Stomach (tissue), 9 donors: Measurements from ENCODE around the gene MYO5A. TPM values are rescaled to one million over a fixed set of nuclear protein-coding genes. Genes with fewer than 3 reads are reported as not detected.

Experiments
- DNase-seq, 2 donors: peaks; one replicate each; pipeline versions ENCODE4 v3.0.0 to v3.0.0-alpha.2; 2013 to 2019
- H3K27ac ChIP-seq, 5 donors: fragments of 200-600 bp in 4 of 5; sonication (generic) in 4 of 5; one replicate each; pipeline ENCODE4 v1.5.1; 2013 to 2019; ENCODE audit warnings: mild to moderate bottlenecking in 1 of 5, moderate library complexity in 1 of 5
- H3K27me3 ChIP-seq, 3 donors: fragments of 200-600 bp; sonication (generic); one replicate each; pipeline ENCODE4 v1.5.1; 2017 to 2019; ENCODE audit warnings: mixed run types in 1 of 3
- H3K36me3 ChIP-seq, 4 donors: fragments of 200-600 bp; sonication (generic); 1 replicate in 3 of 4; 2 replicates in 1 of 4; pipeline ENCODE4 v1.5.1; 2016 to 2019
- H3K4me1 ChIP-seq, 4 donors: fragments of 200-600 bp; sonication (generic); one replicate each; pipeline ENCODE4 v1.5.1; 2016 to 2019
- H3K4me3 ChIP-seq, 4 donors: fragments of 200-600 bp; sonication (generic) in 3 of 4; one replicate each; pipeline ENCODE4 v1.5.1; 2016 to 2019; ENCODE audit warnings: mild to moderate bottlenecking in 1 of 4
- H3K9me3 ChIP-seq, 4 donors: fragments of 200-600 bp; sonication (generic); one replicate each; pipeline ENCODE4 v1.5.1; 2016 to 2019
- EP300 ChIP-seq: sonication (generic); formaldehyde crosslinking; IDR thresholded peaks from one replicate; pipeline ENCODE4 v1.6.1; 2017; ENCODE audit warnings: antibody characterized with exemption
- POLR2A ChIP-seq, 4 donors: fragments of 450-650 bp; IDR thresholded peaks; one replicate each; pipeline ENCODE4 v1.6.1; 2016; ENCODE audit warnings: antibody characterized with exemption in 4 of 4, control low read depth in 2 of 4, mild to moderate bottlenecking in 1 of 4, moderate library complexity in 1 of 4
- POLR2AphosphoS5 ChIP-seq, 3 donors: sonication (generic); formaldehyde crosslinking; IDR thresholded peaks; one replicate each; pipeline ENCODE4 v1.6.1; 2016; ENCODE audit warnings: antibody characterized with exemption in 3 of 3
- WGBS, 5 donors: extraction: QIAGEN DNeasy Blood & Tissue Kit in 3 of 5; methylation state at CpG; one replicate each; pipeline versions ENCODE4 v1.1.5 to v1.1.7; 2013 to 2018; 5-methylcytosine and 5-hydroxymethylcytosine counted together
- intact Hi-C: fragments of 100-400 bp; cut with DNase I; formaldehyde crosslinking; loops from one replicate; pipeline ENCODE4 v1.15.1; 2023; ENCODE audit warnings: low total_unique reads
- polyA plus RNA-seq, 3 donors: library from polyadenylated mRNA; stranded (reverse); fragments of 200-250 nt; gene quantifications; one replicate each; pipeline ENCODE4 v1.2.3, GENCODE V29; 2013
- total RNA-seq, 5 donors: library from RNA; depleted of rRNA; stranded (reverse); fragments of >200 nt; gene quantifications; one replicate each; pipeline versions ENCODE4 v1.1.0 to v1.2.3, GENCODE V29; 2014 to 2016
- TF ChIP-seq, protein P1 (sequence below), 7 experiments: fragments of 450-650 bp in 4 of 7; fragments of 200-600 bp in 3 of 7; sonication (generic) in 3 of 7; IDR thresholded peaks; one replicate each; pipeline ENCODE4 v1.5.1; 2016 to 2019; ENCODE audit warnings: antibody characterized with exemption in 7 of 7, control low read depth in 2 of 7, mild to moderate bottlenecking in 1 of 7
- donor health status: healthy with polysubstance abuse.
- donor health status: Bipolar disorder and iron deficiency.
- donor health status: healthy.

Gene MYO5A
- total and polyA plus RNA-seq, 8 donors, result 1.2 to 26.2 (median 12.0) TPM

DNA sequence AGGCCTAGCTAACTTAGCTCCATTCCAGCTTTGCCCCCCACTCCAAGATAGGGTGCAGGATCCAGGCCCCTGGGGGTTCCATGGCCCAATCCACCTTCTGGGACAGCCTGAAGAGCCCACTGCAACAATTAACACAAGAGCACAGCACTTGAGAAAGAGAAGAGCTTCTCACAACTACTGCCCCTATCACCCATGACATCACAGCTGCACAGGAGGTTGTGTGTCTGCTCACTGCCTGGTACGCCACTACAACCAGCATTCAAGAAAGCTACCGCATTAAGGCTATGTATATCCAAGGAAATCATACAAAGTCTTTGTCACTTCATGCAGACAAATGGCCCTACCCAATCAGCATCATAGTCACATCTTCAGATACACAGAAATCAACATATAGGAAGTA is 62.0 kb downstream of the MYO5A start:
- no peak overlapping the region for H3K27ac ChIP-seq
- DNase-seq, result no peak
- no peaks in the 10 kb centered on the region for H3K36me3 ChIP-seq
- TF ChIP-seq POLR2A (IDR thresholded peaks at IDR 0.05) (no peak), POLR2AphosphoS5 (IDR thresholded peaks at IDR 0.05) (no peak), EP300 (no peak)
- TF ChIP-seq, protein P1, sequence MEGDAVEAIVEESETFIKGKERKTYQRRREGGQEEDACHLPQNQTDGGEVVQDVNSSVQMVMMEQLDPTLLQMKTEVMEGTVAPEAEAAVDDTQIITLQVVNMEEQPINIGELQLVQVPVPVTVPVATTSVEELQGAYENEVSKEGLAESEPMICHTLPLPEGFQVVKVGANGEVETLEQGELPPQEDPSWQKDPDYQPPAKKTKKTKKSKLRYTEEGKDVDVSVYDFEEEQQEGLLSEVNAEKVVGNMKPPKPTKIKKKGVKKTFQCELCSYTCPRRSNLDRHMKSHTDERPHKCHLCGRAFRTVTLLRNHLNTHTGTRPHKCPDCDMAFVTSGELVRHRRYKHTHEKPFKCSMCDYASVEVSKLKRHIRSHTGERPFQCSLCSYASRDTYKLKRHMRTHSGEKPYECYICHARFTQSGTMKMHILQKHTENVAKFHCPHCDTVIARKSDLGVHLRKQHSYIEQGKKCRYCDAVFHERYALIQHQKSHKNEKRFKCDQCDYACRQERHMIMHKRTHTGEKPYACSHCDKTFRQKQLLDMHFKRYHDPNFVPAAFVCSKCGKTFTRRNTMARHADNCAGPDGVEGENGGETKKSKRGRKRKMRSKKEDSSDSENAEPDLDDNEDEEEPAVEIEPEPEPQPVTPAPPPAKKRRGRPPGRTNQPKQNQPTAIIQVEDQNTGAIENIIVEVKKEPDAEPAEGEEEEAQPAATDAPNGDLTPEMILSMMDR (IDR thresholded peaks at IDR 0.05), result no peak
- 86 to 97% (median 95%) methylated on average over 2 of the region's 2 CpGs for WGBS, 5 donors
- intact Hi-C loops, result no loop called here
- H3K4me3 ChIP-seq, result no peak overlapping the region
- H3K27me3 ChIP-seq, result no peaks in the 10 kb centered on the region
- H3K4me1 ChIP-seq, result peaks cover 0 to 44% (median 15%) of the 10 kb centered on the region in 4 donors
- H3K9me3 ChIP-seq, result peaks cover 0 to 13% (median 9%) of the 10 kb centered on the region in 4 donors

DNA sequence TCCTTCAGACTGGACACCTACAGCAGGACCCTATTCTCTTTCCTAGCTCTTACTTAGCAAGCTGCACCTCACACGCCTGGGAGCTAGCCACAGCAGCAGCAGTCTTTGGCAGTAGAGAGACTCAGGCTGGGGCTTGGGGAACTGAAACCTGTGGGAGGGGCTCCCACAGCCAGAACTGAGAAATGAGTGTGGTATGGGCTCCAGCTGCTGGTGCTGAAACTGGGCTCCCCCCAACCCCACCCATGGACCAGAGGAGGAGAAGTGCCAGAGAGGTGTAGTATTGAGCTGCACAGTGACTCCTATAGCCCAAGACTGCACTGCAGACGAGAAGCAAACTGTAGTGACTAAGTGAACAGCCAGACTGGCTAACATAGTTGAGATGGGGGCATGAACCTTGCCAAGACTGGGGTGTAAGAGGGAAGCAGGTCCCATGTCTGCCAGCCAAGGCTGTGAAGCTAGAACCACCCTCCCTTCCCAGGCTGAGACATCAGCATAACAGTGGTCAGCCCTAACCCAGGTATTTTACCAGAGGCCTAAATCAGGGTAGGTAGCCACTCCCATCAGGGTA is 62.5 kb downstream of the MYO5A start:
- intact Hi-C loops, result no loop called here

DNA sequence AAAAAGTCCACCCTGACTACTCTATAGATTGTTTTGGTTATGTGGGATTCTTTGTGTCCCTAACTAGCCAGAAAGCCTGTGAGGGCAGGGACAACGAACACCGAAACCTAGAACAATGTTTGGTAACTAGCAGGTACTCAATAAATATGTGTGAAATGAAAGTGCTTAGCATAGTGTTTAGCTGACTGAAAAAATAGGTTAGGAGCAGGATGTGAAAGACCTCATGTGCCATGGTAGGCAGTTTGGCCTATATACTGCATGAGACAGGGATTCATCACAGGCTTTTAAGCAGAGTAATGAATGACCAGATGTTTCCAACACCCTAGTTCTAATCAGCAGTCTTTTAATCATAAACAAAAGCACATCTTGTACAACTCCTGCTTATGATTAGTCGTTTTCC is 64.2 kb downstream of the MYO5A start:
- no peak for TF ChIP-seq EP300
- TF ChIP-seq, protein P1 (IDR thresholded peaks at IDR 0.05), result no peak
- intact Hi-C loops, result no loop called here
- Histone ChIP-seq H3K36me3 (no peaks in the 10 kb centered on the region), H3K4me3 (no peak overlapping the region), H3K9me3 (peaks cover 0 to 13% (median 9%) of the 10 kb centered on the region in 4 donors), H3K27ac (peak overlapping the region in 2 of 5 donors; percentile 17 to 42), H3K27me3 (no peaks in the 10 kb centered on the region), H3K4me1 (peaks cover 0 to 44% (median 15%) of the 10 kb centered on the region in 4 donors)
- peak in 1 of 2 donors; percentile 16 for DNase-seq
- 62 to 75% (median 67%) methylated on average over 3 of the region's 3 CpGs for WGBS, 5 donors

More for the DNA sequence above, 62.5 kb downstream of the MYO5A start:
- 63 to 80% (median 78%) methylated on average over 2 of the region's 2 CpGs for WGBS, 5 donors
- Histone ChIP-seq H3K27me3 (no peaks in the 10 kb centered on the region), H3K9me3 (peaks cover 0 to 13% (median 9%) of the 10 kb centered on the region in 4 donors), H3K36me3 (no peaks in the 10 kb centered on the region), H3K4me1 (peaks cover 0 to 44% (median 15%) of the 10 kb centered on the region in 4 donors), H3K4me3 (no peak overlapping the region), H3K27ac (no peak overlapping the region)
- TF ChIP-seq EP300 (no peak), POLR2A (IDR thresholded peaks at IDR 0.05) (no peak), POLR2AphosphoS5 (IDR thresholded peaks at IDR 0.05) (no peak)
- TF ChIP-seq, protein P1 (IDR thresholded peaks at IDR 0.05), result no peak
- peak; percentile 40 to 53 for DNase-seq

DNA sequence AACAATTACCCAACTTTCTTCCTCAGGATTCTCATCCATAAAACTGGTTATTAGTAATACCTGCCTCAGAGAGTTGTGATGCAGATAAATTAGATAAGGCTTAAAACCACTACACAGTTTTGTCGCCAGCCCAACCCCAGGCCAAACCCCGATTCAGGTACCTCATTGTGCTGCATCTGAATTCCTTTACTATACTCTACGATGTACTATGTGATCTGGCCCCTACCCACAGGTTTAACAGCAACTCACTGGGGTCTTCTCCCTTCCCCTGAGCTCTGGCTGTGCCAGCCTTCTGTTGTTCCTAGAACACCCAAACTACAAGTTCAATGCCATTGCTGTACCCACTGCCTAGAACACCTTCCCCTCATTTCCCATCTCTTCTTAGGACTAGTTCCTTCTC is 64.6 kb downstream of the MYO5A start:
- no peaks in the 10 kb centered on the region for H3K27me3 ChIP-seq
- H3K27ac ChIP-seq, result peak overlapping the region in 2 of 5 donors; percentile 17 to 42
- WGBS, 5 donors, result 83 to 90% (median 87%) methylated on average over 3 of the region's 3 CpGs
- H3K4me1 ChIP-seq, result peaks cover 0 to 44% (median 15%) of the 10 kb centered on the region in 4 donors
- no peak for DNase-seq
- no peaks in the 10 kb centered on the region for H3K36me3 ChIP-seq
- intact Hi-C loops, result no loop called here
- TF ChIP-seq POLR2AphosphoS5 (IDR thresholded peaks at IDR 0.05) (no peak), POLR2A (IDR thresholded peaks at IDR 0.05) (no peak), EP300 (no peak)
- TF ChIP-seq, protein P1 (IDR thresholded peaks at IDR 0.05), result no peak
- peaks cover 0 to 13% (median 9%) of the 10 kb centered on the region in 4 donors for H3K9me3 ChIP-seq
- no peak overlapping the region for H3K4me3 ChIP-seq
